ENCODE results near the gene PDHA2.

GRCh38 chr4:95831166-95831565 lies 8.7 kb upstream of the PDHA2 start:
- TF ChIP-seq CTCF (IDR thresholded peaks at IDR 0.05) (no peak), POLR2A (IDR thresholded peaks at IDR 0.05; ENCODE audit: low read depth) (no peak), EP300 (IDR thresholded peaks at IDR 0.05) (no peak), POLR2AphosphoS5 (IDR thresholded peaks at IDR 0.05) (no peak)
